Activated CD8-positive, alpha-beta memory T cell treated with anti-CD3 and anti-CD28 coated beads, Interleukin-2, amount 50 U/mL, for 4 hours (primary cell): Measurements from ENCODE around the gene CRY2.

Experiments
- DNase-seq: peaks from one replicate; pipeline ENCODE4 v3.0.0-alpha.2; 2020

The CRY2 gene

DNA sequence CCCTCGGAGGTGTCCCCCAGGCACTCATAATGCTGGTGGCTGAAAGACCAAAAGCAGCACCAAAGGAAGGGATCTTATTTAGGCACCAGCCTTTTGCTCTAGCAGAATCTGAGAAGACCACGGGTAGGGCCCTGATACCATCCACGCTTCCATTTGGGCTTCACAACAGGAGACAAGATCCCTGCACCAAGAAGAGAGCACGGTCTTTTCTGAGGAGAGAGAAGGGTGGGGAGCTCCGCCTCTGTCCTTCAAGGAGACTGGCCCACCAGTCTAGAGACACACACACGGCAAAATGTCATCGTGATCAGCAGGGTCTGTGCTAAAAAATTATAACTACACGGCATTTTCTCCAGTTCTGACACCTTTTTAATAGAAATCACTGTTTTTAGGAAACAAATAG is 84.9 kb downstream of the CRY2 start:
- DNase-seq: no peak
